Stimulated activated CD4-positive, alpha-beta T cell treated with anti-CD3 and anti-CD28 coated beads, Interleukin-2, amount 100 ng/mL, for 24 hours (primary cell): ENCODE measurements around the gene RFC2.

Source experiments
- DNase-seq, 2 donors: peaks; one replicate each; pipeline ENCODE4 v3.0.0-alpha.2; 2020

Gene RFC2

GRCh38 chr7:74185016-74185415 lies 69.2 kb downstream of the RFC2 start:
- DNase-seq: no peak

- DNase-seq: no peak
Observed at GRCh38 chr7:74183653-74184450, 70.3 kb downstream of the RFC2 start.

DNA sequence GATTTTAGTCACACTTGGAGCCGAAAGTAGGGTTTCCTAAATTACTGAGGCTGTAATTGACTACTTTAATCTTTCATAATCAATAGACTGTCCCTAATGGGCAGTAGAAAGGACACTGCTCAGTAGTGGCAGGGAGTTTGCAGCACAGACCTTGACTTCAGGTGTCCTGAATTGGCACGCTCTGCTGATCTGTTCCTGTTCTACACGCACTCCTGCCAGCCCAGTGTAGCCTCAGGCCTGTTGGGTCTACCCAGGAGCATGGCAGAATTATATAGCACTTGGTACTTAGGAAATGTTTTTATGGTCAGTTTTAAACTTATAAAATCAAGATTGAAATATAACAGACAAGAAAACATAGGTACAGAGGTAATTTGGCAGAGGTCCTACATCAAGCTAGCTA lies 71.1 kb downstream of the RFC2 start:
- DNase-seq: no peak

DNA sequence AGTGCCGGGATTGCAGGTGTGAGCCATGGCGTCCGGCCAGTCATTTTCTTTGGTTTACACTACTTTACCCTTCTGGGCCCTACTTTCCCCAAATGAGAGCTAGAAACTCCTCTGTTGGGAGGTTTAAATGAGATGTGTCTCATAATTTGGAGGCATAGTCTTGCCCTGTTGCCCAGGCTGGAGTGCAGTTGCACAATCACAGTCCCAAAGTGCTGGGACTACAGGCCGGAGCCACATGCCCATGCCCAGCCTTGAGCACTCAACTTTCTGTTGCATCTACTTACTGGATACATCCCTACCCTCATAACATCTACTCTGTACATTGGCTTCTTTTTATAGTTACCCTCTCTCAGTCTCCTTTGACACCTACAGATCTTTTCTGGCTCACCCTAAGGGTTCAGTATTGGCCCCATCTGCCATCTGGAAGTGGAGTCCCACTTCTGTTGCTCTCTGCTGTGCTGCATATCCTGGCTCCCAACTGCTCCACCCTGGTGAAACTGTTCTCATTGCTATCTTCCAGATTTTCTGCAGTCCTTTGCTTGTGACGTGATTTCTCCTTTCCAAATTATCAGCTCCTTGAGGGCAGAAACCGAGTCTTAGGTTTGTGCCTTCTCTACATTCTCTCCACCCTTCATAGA lies 71.6 kb downstream of the RFC2 start:
- DNase-seq: no peak

- DNase-seq: no peak
Observed at GRCh38 chr7:74181821-74182220, 72.4 kb downstream of the RFC2 start.
